Middle frontal gyrus (tissue), 1 donor: Measurements from ENCODE around the gene DPP10.
"Not testable (repeated sequence)": the region's sequence is repeated elsewhere in the genome, so short reads cannot be mapped to it uniquely, and the experiment has no call there.

Source experiments
- DNase-seq: peaks from one replicate; pipeline ENCODE4 v3.0.0-alpha.2; 2015; ENCODE audit warnings: low spot score; ENCODE audit errors: extremely low spot score

DPP10 gene

DNA sequence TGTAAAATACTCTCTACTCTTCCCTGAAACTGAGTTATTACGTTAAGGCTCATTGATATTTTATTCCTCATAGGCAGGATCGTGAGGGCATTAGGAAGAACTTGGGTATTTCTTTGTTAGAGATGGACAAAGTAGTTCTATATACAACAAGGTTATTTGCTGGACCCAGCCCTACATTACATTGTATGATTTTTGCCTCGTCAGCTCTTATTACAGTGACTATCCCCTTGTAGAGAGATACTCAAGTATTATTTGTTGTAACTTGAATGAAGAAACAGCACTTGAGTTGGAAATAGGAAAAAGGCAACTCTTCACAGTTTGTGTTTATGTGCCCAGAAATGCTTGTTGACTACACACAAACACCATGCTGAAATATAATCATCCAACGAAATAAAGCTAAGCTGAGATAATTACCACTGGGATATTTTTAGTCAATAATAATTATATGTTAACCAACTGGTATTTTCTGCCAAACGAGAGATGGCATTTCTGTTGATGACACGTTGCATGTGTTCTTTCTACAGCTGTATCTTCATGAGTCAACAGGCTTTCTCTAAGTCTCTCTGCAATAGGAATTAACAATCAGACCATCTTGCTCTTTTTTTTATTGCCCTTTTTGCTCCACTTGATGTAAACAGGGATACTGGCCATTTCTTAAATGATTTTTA, 947.6 kb downstream of the DPP10 start:
- DNase-seq, result no peak

DNA sequence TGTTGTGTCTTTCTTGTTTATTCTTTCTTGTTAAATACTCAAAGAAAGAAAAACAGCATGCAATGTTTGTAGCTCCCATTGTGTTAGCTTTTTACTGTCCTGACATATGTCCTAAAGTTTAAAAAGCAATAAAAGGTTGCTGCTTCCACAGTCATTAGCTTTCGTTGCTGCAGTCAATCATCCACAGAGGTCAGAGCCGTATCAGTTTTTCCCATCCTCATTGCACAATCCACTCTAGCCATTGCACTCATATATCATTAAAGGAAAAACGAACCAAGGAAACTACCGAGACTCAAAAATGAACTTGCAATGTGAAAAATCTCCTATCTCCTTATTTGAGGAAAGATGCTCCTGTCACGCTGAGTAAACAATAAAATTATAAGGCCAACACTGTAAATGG, 954.1 kb downstream of the DPP10 start:
- DNase-seq, result no peak

DNA sequence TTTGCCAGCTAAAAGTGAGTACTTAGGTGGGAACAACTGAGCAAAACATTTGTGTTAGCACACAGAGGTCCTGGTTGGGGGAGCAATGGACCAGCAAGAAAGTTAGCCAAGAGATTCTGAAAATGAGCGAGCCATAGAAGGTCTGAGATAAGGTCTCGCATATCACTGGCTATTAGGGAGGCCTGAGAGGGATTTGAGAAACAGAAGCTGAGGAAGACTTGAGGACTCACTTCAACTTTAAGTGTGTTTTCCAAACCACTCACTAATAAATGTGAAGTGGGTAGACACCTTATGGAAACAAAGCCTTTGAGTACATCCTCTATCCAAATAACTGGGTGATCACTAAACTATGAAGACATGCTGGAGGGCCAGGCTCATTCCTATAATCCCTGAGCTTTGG, 958.5 kb downstream of the DPP10 start:
- no peak for DNase-seq

DNA sequence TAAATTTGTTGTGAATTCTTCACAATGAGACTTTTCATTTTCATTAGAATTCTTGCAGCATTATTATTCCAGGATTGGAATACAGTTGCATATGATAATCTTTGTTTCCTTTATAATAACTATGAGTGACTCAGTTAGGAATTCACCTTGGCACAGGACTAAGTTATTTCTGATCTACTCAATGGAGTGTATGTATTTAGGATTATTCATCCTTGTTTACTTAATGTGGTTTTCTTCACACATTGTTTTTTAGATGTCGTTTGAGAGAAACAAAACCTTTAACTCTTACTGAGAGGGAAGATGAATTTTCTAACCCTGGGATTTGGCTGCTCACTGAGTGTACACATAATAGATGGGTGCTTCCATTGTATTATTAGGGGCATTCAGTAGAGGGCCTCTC, 970.1 kb downstream of the DPP10 start:
- no peak for DNase-seq

DNA sequence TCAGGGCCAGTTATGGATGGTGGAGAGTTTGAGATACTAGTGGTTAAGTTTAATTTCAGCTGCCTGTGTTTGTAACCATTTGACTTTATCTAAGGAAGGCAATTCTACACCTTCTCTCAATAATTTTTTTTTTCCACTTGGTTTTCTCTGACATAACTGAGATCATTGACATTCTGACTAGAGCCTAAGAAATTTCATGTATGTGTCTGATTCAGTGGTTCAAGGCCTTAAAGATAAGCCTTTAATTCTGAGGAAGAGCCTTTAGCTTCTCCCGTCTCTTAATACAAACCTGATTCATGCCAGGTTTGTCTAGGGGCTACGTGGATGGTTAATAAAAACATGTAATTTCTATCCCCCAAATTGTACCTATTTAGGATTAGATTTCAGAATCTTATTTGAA, 971.4 kb downstream of the DPP10 start:
- DNase-seq, result no peak

DNA sequence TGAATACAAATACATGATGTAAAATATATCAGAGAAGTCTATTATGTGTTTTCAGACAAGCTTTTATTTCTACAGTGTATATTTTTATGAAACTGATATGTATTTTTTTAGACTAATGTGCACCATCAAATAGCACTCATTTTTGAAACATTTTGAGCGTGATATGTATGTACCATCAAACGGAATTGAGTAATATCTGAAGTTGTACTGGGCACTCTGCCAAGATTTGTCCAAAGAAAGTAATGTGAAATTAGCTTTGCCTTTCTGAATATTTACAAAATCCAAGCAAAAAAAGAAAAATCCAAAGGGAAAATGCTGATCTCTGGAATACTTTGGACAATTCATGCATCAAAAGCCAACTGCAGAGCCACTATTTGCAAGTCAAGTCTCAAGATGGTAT, 972.0 kb downstream of the DPP10 start:
- DNase-seq, result no peak

DNA sequence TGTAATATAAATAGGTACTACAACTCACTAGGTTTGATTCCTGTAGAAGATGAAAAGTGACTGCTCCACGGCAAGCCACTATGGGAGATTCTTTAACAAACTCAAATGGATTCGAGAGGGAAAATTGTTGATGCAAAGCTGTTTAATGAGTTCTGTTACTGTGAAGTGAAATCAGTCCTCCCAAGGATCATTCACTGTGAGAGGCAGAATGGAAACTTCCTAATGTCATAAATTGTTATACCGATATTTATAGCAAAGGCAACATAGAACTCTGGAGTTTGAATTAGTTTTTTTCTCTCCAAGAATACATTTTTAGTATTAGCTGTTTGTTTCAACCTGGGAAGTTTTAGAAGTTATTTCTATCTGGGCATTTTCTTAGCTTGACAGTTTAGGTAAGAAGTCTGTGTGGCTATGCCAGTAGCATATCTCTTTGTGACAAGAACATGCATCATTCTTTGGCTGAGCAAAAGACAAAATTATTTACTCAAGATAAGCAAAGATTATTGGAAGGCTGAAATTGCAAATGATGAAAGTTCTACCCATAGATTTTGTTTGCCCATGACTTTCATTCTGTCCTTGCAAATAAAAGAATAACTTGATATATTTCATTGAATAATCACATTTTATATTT, 979.7 kb downstream of the DPP10 start:
- DNase-seq, result no peak

DNA sequence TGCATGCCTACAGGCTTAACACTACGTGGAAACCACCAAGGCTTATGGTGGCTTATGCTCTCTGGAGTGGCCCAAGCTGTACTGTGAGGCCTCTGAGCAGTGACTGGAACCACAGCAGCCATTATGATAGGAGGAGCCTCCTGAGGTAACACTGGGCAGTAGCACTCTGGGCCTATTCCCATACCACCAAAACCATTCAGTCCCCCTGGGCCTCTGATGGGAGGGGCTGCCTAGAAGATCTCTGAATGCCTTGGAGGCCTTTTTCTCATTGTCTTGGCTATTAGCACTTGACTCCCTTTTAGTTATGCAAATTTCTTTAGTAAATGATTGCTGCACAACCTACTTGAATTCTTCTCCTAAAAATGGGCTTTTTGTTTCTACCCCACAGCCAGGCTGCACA, 985.0 kb downstream of the DPP10 start:
- no peak for DNase-seq

DNA sequence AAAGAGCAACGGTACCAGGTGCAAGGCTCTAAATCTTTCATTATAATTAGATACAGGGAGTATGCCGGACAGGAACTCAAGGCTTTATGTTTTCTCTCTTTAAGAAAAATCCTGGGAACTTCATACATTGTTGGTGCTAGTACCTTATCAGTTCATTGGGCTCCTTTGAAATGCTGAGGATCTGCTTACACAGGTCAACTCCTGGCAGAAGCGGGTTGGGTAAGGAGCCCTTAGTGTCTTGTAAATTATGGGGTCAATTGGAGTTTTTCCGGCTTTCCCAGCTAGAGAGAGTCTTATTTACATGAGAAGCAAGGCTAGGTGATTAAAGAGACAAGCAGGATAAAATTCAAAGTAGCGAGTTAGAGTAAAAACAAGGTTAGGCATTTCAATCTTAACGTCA, 998.3 kb downstream of the DPP10 start:
- not testable (repeated sequence) for DNase-seq

DNA sequence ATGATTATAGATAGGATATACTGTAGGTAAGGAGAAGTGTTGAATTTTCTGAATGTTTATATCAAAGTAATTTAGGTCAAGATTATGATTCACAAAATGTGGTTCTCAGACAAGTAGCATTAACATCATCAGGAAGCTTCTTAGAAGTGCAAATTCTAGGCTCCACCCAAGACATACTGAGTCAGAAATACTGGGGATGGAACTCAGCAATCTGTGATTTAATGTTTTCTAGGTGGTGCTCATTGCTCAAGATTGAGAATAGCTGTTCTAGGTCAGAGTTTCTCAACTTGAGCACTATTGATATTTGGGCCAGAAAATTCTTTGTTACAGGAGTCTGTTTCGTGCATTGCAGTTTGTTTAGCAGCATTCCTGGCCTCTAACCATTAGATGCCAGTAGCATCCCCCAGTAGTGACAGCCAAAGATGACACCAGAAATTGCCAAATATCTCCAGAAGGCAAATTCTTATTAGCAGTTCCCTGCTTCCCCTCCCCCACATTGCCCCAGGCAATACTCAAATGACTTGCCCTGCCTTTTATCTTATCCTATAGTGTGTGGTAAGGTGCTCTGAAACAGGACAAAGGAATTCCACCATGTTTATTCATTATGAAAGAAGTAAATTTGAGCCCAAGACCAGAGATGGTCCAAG, 1001.2 kb downstream of the DPP10 start:
- DNase-seq, result no peak

DNA sequence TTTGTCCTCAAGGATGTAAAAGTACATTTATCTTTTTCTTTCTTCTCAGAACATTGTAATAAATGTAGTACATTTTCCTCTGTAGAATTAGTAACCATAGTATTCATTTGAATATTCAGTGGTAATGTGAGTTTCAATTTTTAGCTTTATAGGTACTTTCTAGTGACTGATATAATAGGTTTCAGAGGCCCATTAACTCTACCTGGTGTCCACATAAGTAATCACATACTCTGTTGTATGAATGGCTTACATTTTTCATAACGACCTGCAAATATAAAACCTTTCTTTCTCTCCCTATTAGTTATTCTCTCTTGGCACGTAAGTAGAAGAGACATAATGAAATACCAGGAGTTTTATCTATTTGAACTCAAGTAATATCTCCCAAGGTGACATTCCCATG, 1017.6 kb downstream of the DPP10 start:
- DNase-seq, result no peak

DNA sequence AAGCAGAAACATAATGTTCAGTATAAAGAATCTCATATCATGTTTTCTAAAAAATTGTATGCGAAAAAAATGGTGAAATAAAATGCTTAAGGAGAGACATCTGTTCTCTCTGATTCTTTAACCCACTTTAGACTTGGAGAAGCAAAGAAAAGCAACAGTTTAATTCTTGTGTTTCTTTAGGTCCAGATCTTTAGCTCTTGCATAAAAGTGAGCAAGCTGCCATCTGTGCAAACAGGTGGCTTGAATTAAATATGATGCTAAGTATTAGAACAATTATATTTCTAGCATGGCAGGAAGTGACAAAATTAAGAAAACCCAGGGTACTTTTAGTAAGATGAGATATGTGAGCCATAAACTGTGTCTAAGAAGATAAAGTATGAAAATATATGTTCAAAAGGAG, 1038.3 kb downstream of the DPP10 start:
- peak; percentile 14 for DNase-seq

DNA sequence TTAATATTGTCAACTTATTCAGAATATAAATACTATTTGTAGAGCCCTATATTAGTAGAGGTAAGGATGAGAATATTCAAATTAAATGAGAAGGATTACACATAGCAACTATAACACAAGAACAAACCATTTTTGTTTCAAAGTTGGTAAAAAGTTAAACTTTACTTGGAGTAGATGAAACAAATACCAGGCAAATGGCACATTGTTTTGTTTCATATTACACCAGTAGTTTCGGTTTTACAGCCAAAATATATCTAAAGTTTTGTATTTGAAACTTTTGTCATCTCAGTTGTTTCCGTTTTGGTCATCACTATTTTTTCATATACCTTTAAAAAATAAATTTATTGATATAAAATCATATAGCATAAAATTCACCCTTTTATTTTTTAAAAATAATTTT, 1039.4 kb downstream of the DPP10 start:
- DNase-seq, result no peak

DNA sequence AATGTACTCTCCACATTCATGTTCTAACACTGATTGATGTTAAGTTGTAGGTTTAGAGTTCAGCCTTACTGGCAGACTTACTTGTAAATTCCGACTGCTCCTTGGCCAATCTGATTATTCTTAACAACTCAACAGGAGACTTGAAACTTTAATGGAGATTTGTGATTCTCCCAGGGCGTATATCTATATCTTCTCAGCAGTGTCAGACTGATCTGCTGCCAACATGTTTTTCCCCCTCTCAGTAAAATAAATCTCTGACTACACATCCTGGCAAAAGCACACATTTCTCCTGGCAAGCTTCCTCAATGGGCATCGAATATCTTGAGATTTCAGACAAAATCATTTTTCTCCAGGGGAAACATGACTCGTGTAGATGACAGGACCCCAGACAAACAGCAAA, 1041.2 kb downstream of the DPP10 start:
- DNase-seq, result no peak

DNA sequence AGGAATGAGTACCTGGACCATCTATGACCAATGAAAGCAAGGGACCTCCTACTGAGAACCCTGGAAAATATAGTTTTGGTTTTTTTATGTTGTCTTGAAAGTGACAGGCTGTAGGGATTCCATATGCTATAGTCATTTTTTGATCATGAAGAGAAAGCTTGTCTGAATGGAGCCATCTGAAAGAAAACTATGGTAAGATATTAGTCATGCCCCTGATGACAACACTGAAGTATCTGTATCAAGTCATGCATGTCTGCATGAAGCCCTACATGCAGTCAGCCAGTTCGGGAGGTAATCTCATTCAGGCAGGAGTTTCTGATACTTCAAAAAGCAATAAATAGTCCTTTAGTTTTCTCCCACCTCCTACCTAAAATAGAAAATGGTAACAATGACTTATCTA, 1042.0 kb downstream of the DPP10 start:
- DNase-seq, result no peak

DNA sequence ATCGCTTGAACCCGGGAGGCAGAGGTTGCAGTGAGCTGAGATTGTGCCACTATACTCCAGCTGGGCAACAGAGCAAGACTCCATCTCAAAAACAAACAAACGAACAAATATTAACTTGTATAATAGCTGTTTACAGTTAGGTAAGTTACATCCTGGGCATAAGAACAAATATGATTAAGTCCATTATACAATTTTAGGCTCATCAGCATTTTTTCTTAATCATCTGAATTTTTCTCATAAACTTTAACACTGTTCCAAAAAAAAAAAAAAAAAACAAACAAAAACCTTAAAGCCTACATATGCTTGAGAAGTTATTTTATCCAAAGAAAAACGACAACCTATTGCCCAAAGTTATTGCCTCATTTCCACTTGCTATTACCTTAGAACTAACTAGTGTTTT, 1042.5 kb downstream of the DPP10 start:
- no peak for DNase-seq

DNA sequence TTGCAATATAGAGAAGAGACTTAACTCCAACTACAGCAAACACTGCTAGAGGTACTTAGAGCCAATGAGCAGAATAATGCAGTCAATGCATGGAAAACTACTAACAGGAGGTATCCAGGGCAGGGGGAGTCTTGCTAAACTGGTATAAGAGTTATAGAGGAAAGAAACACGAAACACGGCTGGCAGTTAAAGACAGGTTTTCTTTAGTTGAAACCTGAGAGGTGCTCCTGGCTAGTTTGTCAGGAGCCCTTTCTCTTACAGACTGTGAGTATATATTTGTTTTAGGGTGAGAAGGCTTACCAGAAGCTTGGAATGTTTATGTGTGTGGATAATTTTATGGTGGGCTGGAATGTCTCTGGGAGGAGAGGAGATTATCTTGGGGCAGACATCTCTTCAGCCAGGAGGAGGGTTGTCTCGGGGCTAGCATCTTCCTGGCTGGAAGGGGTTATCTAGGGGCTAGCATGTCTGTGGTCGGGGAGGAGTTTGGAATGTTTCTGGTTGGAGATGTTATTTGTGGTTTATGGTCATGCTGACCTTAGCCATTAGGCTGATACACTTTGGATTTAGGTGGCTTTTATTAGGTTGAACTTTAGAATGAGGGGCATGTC, 1048.8 kb downstream of the DPP10 start:
- no peak for DNase-seq

DNA sequence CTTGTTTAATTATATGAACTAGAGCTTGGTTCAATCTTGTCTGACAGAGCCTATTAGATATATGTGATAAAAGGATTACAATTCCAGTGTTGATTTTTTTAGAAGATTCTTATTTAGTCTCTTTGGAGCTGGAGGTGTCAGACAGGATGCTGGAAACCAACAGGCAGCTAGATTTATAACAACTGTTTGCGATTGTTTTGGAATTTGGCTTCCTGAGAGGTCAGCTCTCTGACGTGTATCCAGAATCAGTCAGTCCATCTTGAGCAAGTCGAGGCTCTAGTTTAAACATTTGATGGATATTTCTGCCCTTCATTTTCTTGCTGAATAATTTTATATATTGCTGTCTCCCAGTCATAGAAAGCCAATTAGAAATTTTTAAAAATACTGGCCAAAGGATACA, 1062.9 kb downstream of the DPP10 start:
- no peak for DNase-seq

DNA sequence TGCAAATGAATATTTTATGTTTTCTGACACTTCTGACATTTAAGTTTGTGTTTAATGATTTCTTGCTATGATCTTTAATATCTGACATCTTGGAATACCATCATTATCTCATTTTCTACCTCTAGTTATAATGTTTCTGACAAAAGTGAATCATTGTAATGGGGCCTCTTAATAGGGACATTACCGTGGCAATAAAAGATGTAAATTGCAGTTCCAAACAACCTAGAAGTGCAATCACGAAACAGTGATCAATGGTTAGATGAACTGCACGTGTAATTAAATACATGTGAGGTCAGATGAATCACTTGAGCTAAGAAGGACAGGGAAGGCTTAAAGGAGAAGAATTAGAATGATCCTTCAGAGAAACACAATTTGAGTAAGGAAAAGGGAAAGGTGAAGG, 1078.3 kb downstream of the DPP10 start:
- DNase-seq, result no peak

DNA sequence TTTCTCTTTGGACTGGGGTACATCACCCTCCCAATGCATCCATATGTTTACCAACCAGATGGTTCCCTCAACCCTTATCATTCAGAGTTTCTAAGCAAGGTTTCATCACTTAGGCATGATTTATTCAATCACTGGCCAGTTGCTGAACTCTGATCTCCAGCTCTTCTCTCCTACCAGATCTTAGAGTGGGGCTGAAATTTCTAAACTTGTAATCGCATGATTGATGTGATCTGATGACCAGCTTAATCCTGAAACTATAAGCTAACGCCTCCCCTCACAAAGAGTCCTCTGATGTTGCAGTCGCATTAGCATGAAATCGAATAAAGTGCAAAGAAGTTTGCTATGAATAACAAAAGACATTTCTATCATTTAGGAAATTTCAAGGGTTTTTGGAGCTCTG, 1082.0 kb downstream of the DPP10 start:
- no peak for DNase-seq

DNA sequence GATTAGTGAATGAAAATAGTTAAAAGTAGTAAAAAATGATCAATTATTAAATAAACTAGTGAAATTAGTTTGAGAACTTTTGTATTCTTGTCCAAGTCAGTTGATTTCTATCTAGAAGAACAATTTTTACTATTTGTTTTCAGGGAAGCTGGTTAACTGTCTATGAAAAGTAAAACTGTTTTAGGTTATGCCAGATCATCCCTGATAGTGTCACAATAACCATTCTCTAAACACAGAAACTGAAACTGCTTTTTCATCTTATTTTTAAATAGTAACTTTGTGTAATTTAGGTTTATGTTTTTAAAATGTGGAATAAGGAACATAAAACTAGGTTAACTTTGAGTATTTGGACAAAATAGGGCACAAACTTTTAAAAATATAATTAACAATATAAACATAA, 1087.2 kb downstream of the DPP10 start:
- no peak for DNase-seq

DNA sequence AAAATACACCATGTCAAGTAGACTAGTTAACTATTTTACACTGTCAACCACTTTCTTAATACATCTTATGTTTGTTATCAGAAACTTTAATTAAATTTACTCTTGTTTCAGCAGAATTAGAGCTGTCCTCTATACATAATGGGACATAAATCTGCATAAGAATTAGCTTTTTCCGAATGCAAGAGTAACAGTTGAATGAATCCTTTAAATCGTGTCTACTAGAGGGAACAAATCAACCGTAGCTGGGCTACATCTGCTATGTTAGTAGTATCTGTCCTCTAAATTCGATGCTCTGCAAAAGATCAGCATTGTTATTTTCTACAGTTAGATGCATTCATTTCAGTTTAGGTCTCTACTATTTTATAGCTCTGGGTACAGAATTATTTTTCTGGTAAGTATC, 1090.6 kb downstream of the DPP10 start:
- no peak for DNase-seq

DNA sequence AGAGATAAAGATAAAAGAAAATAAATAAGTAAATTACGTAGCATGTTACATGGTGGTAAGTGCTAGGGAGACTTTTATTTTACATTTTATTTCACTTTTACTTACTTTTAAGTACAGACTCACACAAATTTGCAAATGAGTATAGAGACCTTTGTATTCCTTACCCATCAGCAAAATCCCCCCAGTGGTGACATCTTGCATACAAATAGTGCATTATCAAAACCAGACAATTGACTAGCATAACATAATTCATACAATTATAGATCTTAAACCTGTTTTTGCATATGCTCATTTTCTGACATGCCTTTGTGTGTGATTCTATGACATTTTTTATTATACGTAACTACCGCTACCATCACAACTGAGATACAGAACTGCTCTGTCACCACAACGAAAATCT, 1099.4 kb downstream of the DPP10 start:
- no peak for DNase-seq
